ENCODE data around the gene FAM174C. TPM values are rescaled to one million over a fixed set of nuclear protein-coding genes. Genes with fewer than 3 reads are reported as not detected.

Gene FAM174C
- polyA plus RNA-seq, 3 donors: 32.8 to 56.2 (median 40.0) TPM

- Histone ChIP-seq H3K27ac (ENCODE audit: low read depth in 1 of 2, low read length in 2 of 2) (no peak overlapping the region), H3K36me3 (replicated peaks in 1 of 2; ENCODE audit: control insufficient read depth in 1 of 2, insufficient read depth in 2 of 2, low read length in 2 of 2) (no peaks in the 10 kb centered on the region), H3K4me2 (replicated peaks; ENCODE audit: extremely low read depth, low read length, poor library complexity, severe bottlenecking) (peak overlapping the region; percentile 95), H4K20me1 (ENCODE audit: insufficient read depth, low read length) (peaks cover 31% of the 10 kb centered on the region), H3K9ac (ENCODE audit: insufficient read depth, low read length, poor library complexity, severe bottlenecking) (no peak overlapping the region), H3K79me2 (ENCODE audit: insufficient read depth, low read length) (peaks cover 24% of the 10 kb centered on the region), H3K4me3 (replicated peaks in 1 of 3; ENCODE audit: low read depth in 2 of 3, low read length in 3 of 3) (no peak overlapping the region), H3K27me3 (ENCODE audit: control insufficient read depth in 2 of 2, insufficient read depth in 2 of 2, low read length in 2 of 2) (peaks cover 11 to 43% of the 10 kb centered on the region in 2 donors), H3K4me1 (ENCODE audit: control insufficient read depth in 1 of 2, insufficient read depth in 2 of 2, low read length in 2 of 2) (peaks cover 49 to 65% of the 10 kb centered on the region in 2 donors), H3K9me3 (replicated peaks in 1 of 2; ENCODE audit: control insufficient read depth in 1 of 2, insufficient read depth in 1 of 2, low read length in 2 of 2) (no peaks in the 10 kb centered on the region), H2AFZ (ENCODE audit: insufficient read depth, low read depth, low read length, poor library complexity, severe bottlenecking) (no peak overlapping the region)
- H3K9me3 Mint-ChIP-seq: peaks cover 0 to 12% (median 2%) of the 10 kb centered on the region in 7 donors
- DNase-seq: no peak
- 77% methylated on average over 9 of the region's 11 CpGs for WGBS (ENCODE audit: insufficient coverage)
- peak overlapping the region in 1 of 2 donors; percentile 89 for H3K4me3 Mint-ChIP-seq
- peaks cover 40% of the 10 kb centered on the region for H3K4me1 Mint-ChIP-seq
- H3K36me3 Mint-ChIP-seq: peaks cover 3 to 11% of the 10 kb centered on the region in 2 donors
- H3K27ac Mint-ChIP-seq: peak overlapping the region in 4 of 7 donors; percentile 48 to 78 (median 62)
- TF ChIP-seq CTCF (IDR thresholded peaks at IDR 0.05): no peak
- H3K27me3 Mint-ChIP-seq (ENCODE audit: low read depth in 3 of 3): peaks cover 28 to 51% (median 38%) of the 10 kb centered on the region in 3 donors
- intact Hi-C loops (cut with micrococcal nuclease): loop anchor here in 1 of 2 donors (5.0 kb wide), 1 partner anchor 37 kb away; no protein-coding TSS in a partner anchor
Observed at GRCh38 chr19:1239420-1239795, 35.9 kb upstream of the FAM174C start.

GRCh38 chr19:1239796-1240737 lies 35.3 kb upstream of the FAM174C start:
- 15% methylated on average over 77 of the region's 84 CpGs for WGBS (ENCODE audit: insufficient coverage)
- H3K9me3 ChIP-seq (replicated peaks in 1 of 2; ENCODE audit: control insufficient read depth in 1 of 2, insufficient read depth in 1 of 2, low read length in 2 of 2): no peaks in the 10 kb centered on the region
- DNase-seq: peak; percentile 88 to 95 (median 90)
- H3K9ac ChIP-seq (ENCODE audit: insufficient read depth, low read length, poor library complexity, severe bottlenecking): no peak overlapping the region
- H4K20me1 ChIP-seq (ENCODE audit: insufficient read depth, low read length): peaks cover 37% of the 10 kb centered on the region
- H3K4me2 ChIP-seq (replicated peaks; ENCODE audit: extremely low read depth, low read length, poor library complexity, severe bottlenecking): peak overlapping the region; percentile 95
- H3K79me2 ChIP-seq (ENCODE audit: insufficient read depth, low read length): peaks cover 31% of the 10 kb centered on the region
- H3K27ac ChIP-seq (ENCODE audit: low read depth in 1 of 2, low read length in 2 of 2): no peak overlapping the region
- peaks cover 55 to 71% of the 10 kb centered on the region in 2 donors for H3K4me1 ChIP-seq (ENCODE audit: control insufficient read depth in 1 of 2, insufficient read depth in 2 of 2, low read length in 2 of 2)
- peaks cover 11 to 43% of the 10 kb centered on the region in 2 donors for H3K27me3 ChIP-seq (ENCODE audit: control insufficient read depth in 2 of 2, insufficient read depth in 2 of 2, low read length in 2 of 2)
- Mint-ChIP-seq H3K27ac (peak overlapping the region in 4 of 7 donors; percentile 54 to 96 (median 68)), H3K27me3 (ENCODE audit: low read depth in 3 of 3) (peaks cover 28 to 47% (median 40%) of the 10 kb centered on the region in 3 donors), H3K9me3 (peaks cover 0 to 12% (median 0%) of the 10 kb centered on the region in 7 donors), H3K36me3 (peaks cover 3 to 11% of the 10 kb centered on the region in 2 donors), H3K4me1 (peaks cover 45% of the 10 kb centered on the region), H3K4me3 (peak overlapping the region; percentile 77 to 89)
- TF ChIP-seq CTCF (IDR thresholded peaks at IDR 0.05): peak; percentile 98
- H3K36me3 ChIP-seq (replicated peaks in 1 of 2; ENCODE audit: control insufficient read depth in 1 of 2, insufficient read depth in 2 of 2, low read length in 2 of 2): no peaks in the 10 kb centered on the region
- peak overlapping the region in 2 of 3 experiments; percentile 16 to 89 for H3K4me3 ChIP-seq (replicated peaks in 1 of 3; ENCODE audit: low read depth in 2 of 3, low read length in 3 of 3)
- intact Hi-C loops (cut with micrococcal nuclease): loop anchor here (5.0 to 10.0 kb wide), 5 partner anchors 38 to 375 kb away; partner anchors contain the start of genes ARID3A (in 1 of the 2) and GPX4 (in 1 of the 2)
- no peak overlapping the region for H2AFZ ChIP-seq (ENCODE audit: insufficient read depth, low read depth, low read length, poor library complexity, severe bottlenecking)

All from CD14-positive monocyte (primary cell).